Measurements from ENCODE around the gene LIMK1.
A peak's percentile ranks its signal among the peaks of the same experiment; 100 is the strongest.
"Not testable (repeated sequence)": the region's sequence is repeated elsewhere in the genome, so short reads cannot be mapped to it uniquely, and the experiment has no call there.

The LIMK1 gene

GRCh38 chr7:74126220-74126880 is 42.7 kb downstream of the LIMK1 start:
- DNase-seq, result no peak

- no peak for DNase-seq
Observed at GRCh38 chr7:74129887-74130286, 46.3 kb downstream of the LIMK1 start.

GRCh38 chr7:74130518-74130917 is 46.9 kb downstream of the LIMK1 start:
- no peak for DNase-seq

GRCh38 chr7:74134117-74134620 is 50.6 kb downstream of the LIMK1 start:
- no peak for DNase-seq

- no peak for DNase-seq
Observed at GRCh38 chr7:74138334-74138867, 54.8 kb downstream of the LIMK1 start.

GRCh38 chr7:74138945-74139843 is 55.6 kb downstream of the LIMK1 start:
- DNase-seq, result no peak

GRCh38 chr7:74141705-74142104 is 58.1 kb downstream of the LIMK1 start:
- DNase-seq, result no peak

GRCh38 chr7:74143383-74143782 is 59.8 kb downstream of the LIMK1 start:
- no peak for DNase-seq

GRCh38 chr7:74148491-74148890 is 64.9 kb downstream of the LIMK1 start:
- peak; percentile 4 for DNase-seq

- no peak for DNase-seq
Observed at GRCh38 chr7:74149071-74149470, 65.5 kb downstream of the LIMK1 start.

- DNase-seq, result no peak
Observed at GRCh38 chr7:74149603-74150002, 66.0 kb downstream of the LIMK1 start.

- DNase-seq, result no peak
Observed at GRCh38 chr7:74153736-74154135, 70.1 kb downstream of the LIMK1 start.

- no peak for DNase-seq
Observed at GRCh38 chr7:74155810-74156395, 72.3 kb downstream of the LIMK1 start.

GRCh38 chr7:74157605-74158004 is 74.0 kb downstream of the LIMK1 start:
- no peak for DNase-seq

GRCh38 chr7:74164985-74165456 is 81.4 kb downstream of the LIMK1 start:
- DNase-seq, result no peak

GRCh38 chr7:74165867-74166593 is 82.4 kb downstream of the LIMK1 start:
- DNase-seq, result no peak

GRCh38 chr7:74167324-74167723 is 83.7 kb downstream of the LIMK1 start:
- DNase-seq, result not testable (repeated sequence)
